Activated CD4-positive, alpha-beta T cell treated with anti-CD3 and anti-CD28 coated beads, Interleukin-2, amount 10 ng/mL, durations not matched to agents 24 days and 14 days (primary cell): ENCODE data around the gene SAMD10. TPM values are rescaled to one million over a fixed set of nuclear protein-coding genes. Genes with fewer than 3 reads are reported as not detected.

ENCODE experiments used
- DNase-seq: peaks from one replicate; pipeline ENCODE4 v3.0.0; 2022
- H3K27ac Mint-ChIP-seq: one replicate; pipeline ENCODE4 v1.8.0; 2022; ENCODE audit warnings: mild to moderate bottlenecking, mixed read lengths
- H3K27me3 Mint-ChIP-seq: one replicate; pipeline ENCODE4 v1.8.0; 2022; ENCODE audit warnings: mixed read lengths
- H3K36me3 Mint-ChIP-seq: one replicate; pipeline ENCODE4 v1.8.0; 2022; ENCODE audit warnings: low read depth, mild to moderate bottlenecking, mixed read lengths
- H3K4me1 Mint-ChIP-seq: one replicate; pipeline ENCODE4 v1.8.0; 2021; ENCODE audit warnings: mixed read lengths
- H3K4me3 Mint-ChIP-seq: one replicate; pipeline ENCODE4 v1.8.0; 2022; ENCODE audit warnings: mild to moderate bottlenecking, moderate library complexity, mixed read lengths
- H3K9me3 Mint-ChIP-seq: one replicate; pipeline ENCODE4 v1.8.0; 2021; ENCODE audit warnings: mixed read lengths
- intact Hi-C: fragments of 100-400 bp; cut with micrococcal nuclease; formaldehyde crosslinking; loops from one replicate; pipeline ENCODE4 v1.15.1; 2023
- total RNA-seq: library from RNA; stranded (reverse); gene quantifications from 2 replicates; pipeline ENCODE4 v1.2.3, GENCODE V29; 2022

The SAMD10 gene
- total RNA-seq, 1 donor from 2014 or later: 37.5 TPM

GRCh38 chr20:63952210-63952535, 27.3 kb downstream of the SAMD10 start:
- Mint-ChIP-seq H3K36me3 (peaks cover 9% of the 10 kb centered on the region), H3K9me3 (no peaks in the 10 kb centered on the region), H3K27me3 (no peaks in the 10 kb centered on the region), H3K4me3 (no peak overlapping the region), H3K4me1 (peaks cover 41% of the 10 kb centered on the region), H3K27ac (no peak overlapping the region)
- intact Hi-C loops: no loop called here
- no peak for DNase-seq

- Mint-ChIP-seq H3K4me3 (no peak overlapping the region), H3K36me3 (peaks cover 12% of the 10 kb centered on the region), H3K9me3 (no peaks in the 10 kb centered on the region), H3K4me1 (peaks cover 42% of the 10 kb centered on the region), H3K27ac (no peak overlapping the region), H3K27me3 (no peaks in the 10 kb centered on the region)
- DNase-seq: no peak
- intact Hi-C loops: no loop called here
Measured at GRCh38 chr20:63951398-63952209, 27.8 kb downstream of the SAMD10 start.

GRCh38 chr20:63950701-63951397, 28.6 kb downstream of the SAMD10 start:
- intact Hi-C loops: no loop called here
- H3K9me3 Mint-ChIP-seq: no peaks in the 10 kb centered on the region
- no peak overlapping the region for H3K27ac Mint-ChIP-seq
- DNase-seq: no peak
- H3K27me3 Mint-ChIP-seq: no peaks in the 10 kb centered on the region
- H3K4me1 Mint-ChIP-seq: peaks cover 42% of the 10 kb centered on the region
- H3K36me3 Mint-ChIP-seq: peaks cover 12% of the 10 kb centered on the region
- H3K4me3 Mint-ChIP-seq: no peak overlapping the region

- H3K27me3 Mint-ChIP-seq: no peaks in the 10 kb centered on the region
- peak overlapping the region; percentile 77 for H3K27ac Mint-ChIP-seq
- peak; percentile 81 for DNase-seq
- peaks cover 27% of the 10 kb centered on the region for H3K4me1 Mint-ChIP-seq
- H3K9me3 Mint-ChIP-seq: no peaks in the 10 kb centered on the region
- H3K4me3 Mint-ChIP-seq: peak overlapping the region; percentile 70
- peaks cover 15% of the 10 kb centered on the region for H3K36me3 Mint-ChIP-seq
- intact Hi-C loops: no loop called here
Measured at GRCh38 chr20:63947638-63948456, 31.6 kb downstream of the SAMD10 start.

- peak overlapping the region; percentile 16 for H3K27ac Mint-ChIP-seq
- H3K9me3 Mint-ChIP-seq: no peaks in the 10 kb centered on the region
- peaks cover 31% of the 10 kb centered on the region for H3K4me1 Mint-ChIP-seq
- no peak for DNase-seq
- intact Hi-C loops: no loop called here
- H3K27me3 Mint-ChIP-seq: no peaks in the 10 kb centered on the region
- peaks cover 18% of the 10 kb centered on the region for H3K36me3 Mint-ChIP-seq
- H3K4me3 Mint-ChIP-seq: peak overlapping the region; percentile 49
Measured at GRCh38 chr20:63946986-63947637, 32.3 kb downstream of the SAMD10 start.

GRCh38 chr20:63945921-63946920, 33.2 kb downstream of the SAMD10 start:
- peaks cover 34% of the 10 kb centered on the region for H3K4me1 Mint-ChIP-seq
- peaks cover 18% of the 10 kb centered on the region for H3K36me3 Mint-ChIP-seq
- H3K4me3 Mint-ChIP-seq: no peak overlapping the region
- intact Hi-C loops: no loop called here
- no peaks in the 10 kb centered on the region for H3K9me3 Mint-ChIP-seq
- no peaks in the 10 kb centered on the region for H3K27me3 Mint-ChIP-seq
- no peak overlapping the region for H3K27ac Mint-ChIP-seq
- DNase-seq: no peak

GRCh38 chr20:63945031-63945658, 34.3 kb downstream of the SAMD10 start:
- no peak for DNase-seq
- H3K4me1 Mint-ChIP-seq: peaks cover 36% of the 10 kb centered on the region
- no peaks in the 10 kb centered on the region for H3K27me3 Mint-ChIP-seq
- H3K9me3 Mint-ChIP-seq: no peaks in the 10 kb centered on the region
- no peak overlapping the region for H3K27ac Mint-ChIP-seq
- no peak overlapping the region for H3K4me3 Mint-ChIP-seq
- peaks cover 23% of the 10 kb centered on the region for H3K36me3 Mint-ChIP-seq
- intact Hi-C loops: no loop called here

- DNase-seq: no peak
- peaks cover 24% of the 10 kb centered on the region for H3K36me3 Mint-ChIP-seq
- H3K9me3 Mint-ChIP-seq: no peaks in the 10 kb centered on the region
- no peak overlapping the region for H3K4me3 Mint-ChIP-seq
- no peak overlapping the region for H3K27ac Mint-ChIP-seq
- intact Hi-C loops: no loop called here
- peaks cover 32% of the 10 kb centered on the region for H3K4me1 Mint-ChIP-seq
- no peaks in the 10 kb centered on the region for H3K27me3 Mint-ChIP-seq
Measured at GRCh38 chr20:63944078-63944941, 35.1 kb downstream of the SAMD10 start.

GRCh38 chr20:63943808-63944077, 35.7 kb downstream of the SAMD10 start:
- Mint-ChIP-seq H3K27me3 (no peaks in the 10 kb centered on the region), H3K36me3 (peaks cover 24% of the 10 kb centered on the region), H3K9me3 (no peaks in the 10 kb centered on the region), H3K4me1 (peaks cover 27% of the 10 kb centered on the region), H3K27ac (no peak overlapping the region), H3K4me3 (no peak overlapping the region)
- DNase-seq: no peak
- intact Hi-C loops: no loop called here

- Mint-ChIP-seq H3K27ac (no peak overlapping the region), H3K27me3 (no peaks in the 10 kb centered on the region), H3K9me3 (no peaks in the 10 kb centered on the region), H3K4me3 (no peak overlapping the region), H3K36me3 (peaks cover 22% of the 10 kb centered on the region), H3K4me1 (peaks cover 22% of the 10 kb centered on the region)
- no peak for DNase-seq
- intact Hi-C loops: no loop called here
Measured at GRCh38 chr20:63942969-63943807, 36.3 kb downstream of the SAMD10 start.

GRCh38 chr20:63942250-63942951, 37.0 kb downstream of the SAMD10 start:
- peak overlapping the region; percentile 77 for H3K27ac Mint-ChIP-seq
- H3K4me3 Mint-ChIP-seq: peak overlapping the region; percentile 52
- H3K4me1 Mint-ChIP-seq: peaks cover 15% of the 10 kb centered on the region
- intact Hi-C loops: no loop called here
- peaks cover 26% of the 10 kb centered on the region for H3K36me3 Mint-ChIP-seq
- peak; percentile 88 for DNase-seq
- H3K9me3 Mint-ChIP-seq: no peaks in the 10 kb centered on the region
- no peaks in the 10 kb centered on the region for H3K27me3 Mint-ChIP-seq
